Liver (tissue), 9 donors: Measurements from ENCODE around the gene MN1. TPM values are rescaled to one million over a fixed set of nuclear protein-coding genes. Genes with fewer than 3 reads are reported as not detected.

Source experiments
- DNase-seq: peaks from one replicate; pipeline ENCODE4 v3.0.0-alpha.2; 2017; ENCODE audit warnings: low spot score
- H3K27ac ChIP-seq, 2 donors: one replicate each; pipeline ENCODE4 v1.7.0; 2013; ENCODE audit warnings: inconsistent platforms in 2 of 2, low read length in 2 of 2, control low read depth in 1 of 2, low read depth in 1 of 2, mild to moderate bottlenecking in 1 of 2
- H3K27me3 ChIP-seq, 4 donors: one replicate each; pipeline versions ENCODE4 v1.6.1 to v1.7.0; 2013; ENCODE audit warnings: low read length in 3 of 4, inconsistent platforms in 1 of 4, mild to moderate bottlenecking in 1 of 4, moderate library complexity in 1 of 4; ENCODE audit not compliant: control insufficient read depth in 4 of 4, insufficient read depth in 4 of 4
- H3K36me3 ChIP-seq, 4 donors: one replicate each; pipeline versions ENCODE4 v1.6.1 to v1.7.0; 2013; ENCODE audit warnings: low read length in 3 of 4, mild to moderate bottlenecking in 3 of 4, low read depth in 1 of 4, moderate library complexity in 1 of 4; ENCODE audit not compliant: control insufficient read depth in 4 of 4, insufficient read depth in 3 of 4
- H3K4me1 ChIP-seq, 4 donors: one replicate each; pipeline versions ENCODE4 v1.6.1 to v1.7.0; 2013; ENCODE audit warnings: low read length in 3 of 4, mild to moderate bottlenecking in 3 of 4, moderate library complexity in 1 of 4; ENCODE audit not compliant: control insufficient read depth in 4 of 4, insufficient read depth in 4 of 4
- H3K4me3 ChIP-seq, 3 donors: one replicate each; pipeline versions ENCODE4 v1.6.1 to v1.7.0; 2013; ENCODE audit warnings: low read length in 3 of 3, control low read depth in 1 of 3, low read depth in 1 of 3, mild to moderate bottlenecking in 1 of 3
- H3K9ac ChIP-seq, 2 donors: one replicate each; pipeline ENCODE4 v1.7.0; 2013; ENCODE audit warnings: low read length in 2 of 2, mild to moderate bottlenecking in 2 of 2, moderate library complexity in 2 of 2, control low read depth in 1 of 2, low read depth in 1 of 2
- H3K9me3 ChIP-seq, 4 donors: one replicate each; pipeline versions ENCODE4 v1.6.1 to v1.7.0; 2013; ENCODE audit warnings: low read length in 3 of 4; ENCODE audit not compliant: control insufficient read depth in 4 of 4
- ATF3 ChIP-seq: IDR thresholded peaks from 2 replicates; pipeline ENCODE4 v1.6.1; 2016; ENCODE audit warnings: antibody characterized with exemption
- EGR1 ChIP-seq, 2 donors: IDR thresholded peaks; 2 replicates each; pipeline ENCODE4 v1.6.1; 2016 to 2018; ENCODE audit warnings: antibody characterized with exemption in 2 of 2, low read depth in 2 of 2
- FOXA1 ChIP-seq: IDR thresholded peaks from 2 replicates; pipeline ENCODE4 v1.6.1; 2016; ENCODE audit warnings: antibody characterized with exemption
- FOXA2 ChIP-seq: IDR thresholded peaks from 2 replicates; pipeline ENCODE4 v1.6.1; 2016; ENCODE audit warnings: antibody characterized with exemption
- GABPA ChIP-seq, 2 donors: IDR thresholded peaks in 1 of 2; conservative IDR thresholded peaks in 1 of 2; 2 replicates each; pipeline ENCODE4 v1.6.1; 2016; ENCODE audit warnings: antibody characterized with exemption in 2 of 2, mild to moderate bottlenecking in 1 of 2, moderate library complexity in 1 of 2
- HNF4A ChIP-seq, 2 donors: conservative IDR thresholded peaks; 2 replicates each; pipeline ENCODE4 v1.6.1; 2016; ENCODE audit warnings: antibody characterized with exemption in 2 of 2, mild to moderate bottlenecking in 2 of 2
- HNF4G ChIP-seq: IDR thresholded peaks from 2 replicates; pipeline ENCODE4 v1.6.1; 2016; ENCODE audit warnings: antibody characterized with exemption
- JUND ChIP-seq, 2 donors: IDR thresholded peaks; 2 replicates each; pipeline ENCODE4 v1.6.1; 2016; ENCODE audit warnings: antibody characterized with exemption in 2 of 2
- MAX ChIP-seq: IDR thresholded peaks from 2 replicates; pipeline ENCODE4 v1.6.1; 2016; ENCODE audit warnings: antibody characterized with exemption
- NR2F2 ChIP-seq: IDR thresholded peaks from 2 replicates; pipeline ENCODE4 v1.6.1; 2016; ENCODE audit warnings: antibody characterized with exemption
- RAD21 ChIP-seq, 2 donors: IDR thresholded peaks; 2 replicates each; pipeline ENCODE4 v1.6.1; 2016; ENCODE audit warnings: antibody characterized with exemption in 2 of 2, mild to moderate bottlenecking in 2 of 2
- REST ChIP-seq: IDR thresholded peaks from 2 replicates; pipeline ENCODE4 v1.6.1; 2016; ENCODE audit warnings: antibody characterized with exemption, mild to moderate bottlenecking
- SP1 ChIP-seq: IDR thresholded peaks from 2 replicates; pipeline ENCODE4 v1.6.1; 2018; ENCODE audit warnings: antibody characterized with exemption, mild to moderate bottlenecking
- TAF1 ChIP-seq: conservative IDR thresholded peaks from 2 replicates; pipeline ENCODE4 v1.6.1; 2016; ENCODE audit warnings: antibody characterized with exemption, mild to moderate bottlenecking
- YY1 ChIP-seq: IDR thresholded peaks from 2 replicates; pipeline ENCODE4 v1.6.1; 2016; ENCODE audit warnings: antibody characterized with exemption, mild to moderate bottlenecking
- ZBTB33 ChIP-seq: IDR thresholded peaks from 2 replicates; pipeline ENCODE4 v1.6.1; 2016; ENCODE audit warnings: antibody characterized with exemption
- WGBS: extraction: QIAGEN DNeasy Blood & Tissue Kit; methylation state at CpG from one replicate; pipeline ENCODE4 v1.1.7; 2013; 5-methylcytosine and 5-hydroxymethylcytosine counted together
- polyA plus RNA-seq, 2 donors: library from polyadenylated mRNA; stranded (reverse) in 1 of 2; unstranded in 1 of 2; fragments of 200-250 nt in 1 of 2; fragments of >200 nt in 1 of 2; fragmentation: Nextera tagmentation in 1 of 2; extraction: Ambion mirVana in 1 of 2; gene quantifications; one replicate each; pipeline versions ENCODE4 v1.2.1 to v1.2.3, GENCODE V29; 2013 to 2015
- total RNA-seq, 2 donors: library from RNA; depleted of rRNA; stranded (reverse); fragments of >200 nt; gene quantifications; one replicate each; pipeline ENCODE4 v1.2.3, GENCODE V29; 2014
- donor health status: healthy.
- donor health status: healthy.
- donor health status: healthy.
- donor health status: healthy.
- donor health status: healthy.

Gene MN1
- total and polyA plus RNA-seq, 4 donors: 0.10 to 0.33 (median 0.21) TPM

GRCh38 chr22:27720860-27721259, 80.7 kb downstream of the MN1 start:
- DNase-seq: no peak

More at GRCh38 chr22:27720860-27721259, 80.7 kb downstream of the MN1 start:
- no peaks in the 10 kb centered on the region for H3K4me1 ChIP-seq
- H3K27me3 ChIP-seq: peaks cover 0 to 5% (median 0%) of the 10 kb centered on the region in 4 donors
- no peak for TF ChIP-seq MAX
- TF ChIP-seq GABPA (IDR thresholded peaks at IDR 0.05 in 1 of 2, conservative IDR thresholded peaks at IDR 0.05 in 1 of 2): no peak
- TF ChIP-seq HNF4A (conservative IDR thresholded peaks at IDR 0.05): no peak
- no peak for TF ChIP-seq EGR1 (IDR thresholded peaks at IDR 0.05; ENCODE audit: low read depth in 2 of 2)
- no peak for TF ChIP-seq ZBTB33
- no peak for TF ChIP-seq FOXA1
- no peak for TF ChIP-seq FOXA2
- TF ChIP-seq REST: no peak
- no peak for TF ChIP-seq SP1
- TF ChIP-seq TAF1: no peak
- TF ChIP-seq YY1: no peak
- no peak for TF ChIP-seq NR2F2
- TF ChIP-seq JUND (IDR thresholded peaks at IDR 0.05): no peak
- no peak for TF ChIP-seq HNF4G
- no peak for TF ChIP-seq RAD21 (IDR thresholded peaks at IDR 0.05)
- no peak for TF ChIP-seq ATF3
- H3K9ac ChIP-seq: no peak overlapping the region
- H3K9me3 ChIP-seq: peaks cover 0 to 7% (median 5%) of the 10 kb centered on the region in 4 donors
- no peaks in the 10 kb centered on the region for H3K36me3 ChIP-seq
- H3K27ac ChIP-seq: no peak overlapping the region
- no peak overlapping the region for H3K4me3 ChIP-seq
- WGBS: 78% methylated on average over 5 of the region's 5 CpGs
